Embryonic facial prominence (tissue), 1 donor: ENCODE measurements around the gene CHN2.

ENCODE experiments used
- DNase-seq: peaks from one replicate; pipeline ENCODE4 v3.0.0-alpha.2; 2016; ENCODE audit errors: extremely low spot score

The CHN2 gene

GRCh38 chr7:29426587-29426986, 232.0 kb downstream of the CHN2 start:
- DNase-seq = no peak

GRCh38 chr7:29429401-29429800, 234.8 kb downstream of the CHN2 start:
- no peak for DNase-seq

DNA sequence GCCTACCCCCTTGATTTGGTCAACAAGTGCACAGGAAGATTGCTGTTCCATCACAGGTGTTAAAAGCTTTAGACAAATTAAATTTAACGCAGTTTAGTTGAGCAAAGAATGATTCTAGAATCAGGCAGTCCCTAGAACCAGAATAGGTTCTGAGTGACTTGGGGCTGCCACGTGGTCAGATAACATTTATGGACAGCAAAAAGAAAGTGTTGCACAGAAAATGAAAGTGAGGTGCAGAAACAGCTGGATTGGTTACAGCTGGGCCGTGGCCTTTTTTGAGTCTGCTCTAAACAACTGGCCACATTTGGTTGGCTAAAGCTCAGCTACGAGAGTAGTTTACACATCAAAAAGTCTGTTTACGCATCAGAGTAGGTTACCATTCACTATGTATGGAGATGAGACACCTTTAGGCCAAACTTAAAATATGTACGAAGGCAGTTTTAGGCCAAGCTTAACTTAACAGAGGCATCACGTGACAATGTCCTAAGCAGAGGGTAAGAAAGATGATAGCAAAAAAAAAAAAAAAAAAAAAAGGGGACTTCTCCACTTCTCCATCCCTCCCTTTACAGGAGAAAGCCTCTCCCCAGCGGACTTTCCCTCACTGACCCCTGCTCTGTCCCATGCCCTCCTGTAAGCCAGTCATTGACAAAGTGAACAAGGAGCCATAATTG, 235.8 kb downstream of the CHN2 start:
- no peak for DNase-seq

DNA sequence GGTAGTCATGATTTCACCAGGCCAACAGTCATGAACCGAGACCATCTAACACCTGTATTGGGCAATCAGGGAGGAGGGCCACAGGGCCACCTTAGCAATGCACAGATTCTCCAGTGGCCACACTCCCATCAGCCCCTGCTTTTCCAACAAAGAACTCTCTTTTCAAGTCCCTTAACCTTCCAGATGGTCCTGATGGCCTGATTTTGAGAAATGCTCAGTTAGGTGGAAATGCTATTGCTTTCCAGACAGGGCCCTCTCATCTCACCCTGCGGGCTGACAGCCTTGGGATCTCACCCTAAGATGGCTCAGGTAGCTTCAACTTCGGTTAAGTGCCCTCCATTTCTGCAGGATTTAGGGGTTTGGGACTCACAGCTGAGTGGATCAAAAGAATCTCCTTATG, 237.1 kb downstream of the CHN2 start:
- no peak for DNase-seq

GRCh38 chr7:29432721-29433120, 238.1 kb downstream of the CHN2 start:
- DNase-seq = no peak

GRCh38 chr7:29434380-29434768, 239.8 kb downstream of the CHN2 start:
- DNase-seq = no peak

DNA sequence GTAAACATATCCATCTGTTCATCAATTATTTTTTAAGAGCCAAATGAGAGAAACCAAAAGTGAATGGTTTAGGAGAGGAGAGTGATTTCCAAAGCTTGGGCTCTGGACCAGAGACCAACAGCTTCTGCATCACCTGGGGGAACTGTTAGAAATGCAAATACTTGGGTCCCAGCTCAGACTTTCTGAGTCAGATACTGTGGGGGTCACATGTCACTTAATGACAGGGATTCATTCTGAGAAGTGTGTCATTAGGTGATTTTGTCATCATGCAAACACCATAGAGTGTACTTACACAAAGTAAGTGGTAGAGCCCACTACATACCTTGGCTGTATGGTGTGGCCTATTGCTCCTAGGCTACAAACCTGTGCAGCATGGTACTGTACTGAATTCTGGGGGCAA, 240.6 kb downstream of the CHN2 start:
- DNase-seq = no peak

- no peak for DNase-seq
Measured at GRCh38 chr7:29435902-29436301, 241.3 kb downstream of the CHN2 start.

GRCh38 chr7:29442146-29442545, 247.6 kb downstream of the CHN2 start:
- DNase-seq = no peak

DNA sequence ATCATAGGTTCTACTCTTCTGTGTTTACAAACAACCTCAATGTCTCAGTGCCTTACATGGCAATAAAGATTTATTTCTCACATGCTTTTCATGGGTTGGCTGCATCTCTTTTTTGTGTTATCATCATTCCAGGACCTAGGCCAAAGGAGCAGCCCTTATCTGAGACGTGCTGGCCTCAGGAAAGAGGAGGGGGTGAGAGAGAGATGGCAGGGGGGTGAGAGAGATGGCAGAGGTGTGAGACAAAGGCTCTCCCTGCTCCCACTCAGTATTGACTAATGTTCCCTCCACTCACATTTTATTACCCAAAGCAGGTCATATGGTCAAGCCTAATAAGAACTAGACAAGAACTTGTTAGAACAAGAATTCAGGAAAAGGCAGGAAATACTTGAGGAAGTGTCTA, 249.0 kb downstream of the CHN2 start:
- no peak for DNase-seq

DNA sequence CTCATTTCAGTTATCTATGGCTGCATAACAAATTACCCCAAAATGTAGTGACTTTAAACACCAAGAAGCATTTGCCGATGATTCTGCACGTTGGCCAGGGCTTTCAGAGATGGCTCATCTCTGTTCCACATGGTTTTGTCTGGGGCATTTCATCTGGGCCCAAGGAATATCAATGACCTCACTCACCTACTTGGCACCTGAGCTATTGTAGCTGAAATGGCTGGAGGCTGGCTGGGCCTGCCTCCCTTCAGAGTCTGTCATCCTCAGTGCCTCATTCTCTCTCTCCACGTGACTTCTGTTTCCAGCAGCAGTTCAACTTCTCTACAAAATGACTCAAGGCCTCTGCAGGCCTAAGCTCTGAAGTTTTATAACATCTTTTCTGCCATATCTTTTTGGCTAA, 249.7 kb downstream of the CHN2 start:
- DNase-seq = no peak

- DNase-seq = no peak
Measured at GRCh38 chr7:29445736-29446135, 251.2 kb downstream of the CHN2 start.

GRCh38 chr7:29447828-29448227, 253.3 kb downstream of the CHN2 start:
- DNase-seq = no peak

DNA sequence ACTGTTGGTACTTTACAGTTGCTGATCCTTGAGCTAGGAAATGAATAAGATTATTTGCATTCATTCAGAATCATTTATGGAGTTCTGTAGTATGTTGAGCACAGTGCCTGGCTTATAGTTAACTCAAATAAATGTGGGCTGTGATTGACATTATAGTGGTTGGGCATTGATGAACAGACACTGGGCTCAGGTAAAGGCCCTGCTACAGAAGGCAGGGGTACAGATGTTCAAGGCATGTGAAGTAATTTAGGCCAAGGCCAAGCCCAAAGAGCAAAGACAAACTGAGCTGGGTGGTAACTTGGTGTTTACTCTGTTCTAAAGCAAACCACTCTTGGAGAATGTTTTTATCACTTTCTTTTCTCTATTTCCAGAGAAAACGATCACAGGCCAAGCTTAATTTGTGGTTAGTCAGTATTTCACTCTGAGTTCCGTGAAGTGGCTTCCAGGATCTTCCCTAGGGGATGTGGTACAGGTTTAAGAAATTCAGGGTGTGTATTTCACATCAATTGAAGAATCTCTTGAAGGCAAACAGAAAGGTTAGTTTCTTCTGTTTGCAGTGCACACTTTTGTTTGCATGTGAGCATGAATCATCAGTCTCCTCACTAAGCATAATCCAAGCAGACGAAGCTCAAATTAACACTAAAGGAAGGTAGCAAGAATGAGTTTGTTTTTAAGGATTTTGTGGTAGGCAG, 255.1 kb downstream of the CHN2 start:
- no peak for DNase-seq

- DNase-seq = no peak
Measured at GRCh38 chr7:29453021-29453420, 258.4 kb downstream of the CHN2 start.

DNA sequence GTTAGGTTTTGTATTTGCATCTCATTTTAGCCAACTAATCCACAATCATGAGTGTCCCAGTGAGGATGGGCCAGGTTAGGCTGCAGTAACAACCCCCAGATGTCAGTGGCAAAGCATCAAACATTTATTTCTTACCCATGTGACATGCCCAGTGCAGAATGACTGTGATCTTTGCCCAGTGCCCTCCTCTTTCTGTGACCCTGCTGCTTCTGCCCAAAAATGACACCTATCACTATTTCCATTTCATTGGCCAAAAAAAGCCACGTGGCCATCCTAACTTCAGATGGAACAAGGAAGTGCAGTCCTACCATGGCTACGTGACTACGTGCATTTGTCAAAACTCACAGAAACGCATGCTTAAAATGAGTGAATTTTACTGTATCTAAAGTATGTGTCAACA, 259.9 kb downstream of the CHN2 start:
- no peak for DNase-seq

GRCh38 chr7:29454899-29455451, 260.4 kb downstream of the CHN2 start:
- DNase-seq = no peak

DNA sequence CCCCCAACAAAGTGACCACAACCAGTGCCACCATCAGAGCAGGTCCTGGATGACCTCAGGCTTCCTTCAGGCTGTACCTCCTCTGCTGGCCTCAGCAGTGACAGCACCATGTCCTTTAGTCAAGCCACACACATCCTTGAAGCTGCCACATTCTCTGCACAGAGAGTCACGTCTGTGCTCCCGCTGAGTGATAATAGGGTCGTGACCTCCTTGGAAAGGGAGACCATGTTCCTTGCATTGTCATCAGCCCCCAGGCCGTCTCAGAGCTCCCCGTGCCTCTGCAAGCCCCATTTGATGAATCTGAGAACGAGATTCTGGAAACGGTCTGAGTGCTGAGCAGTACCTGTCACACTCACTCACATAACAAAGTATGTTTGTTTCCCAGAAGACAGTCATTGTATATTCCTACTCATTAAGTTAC, 262.6 kb downstream of the CHN2 start:
- no peak for DNase-seq

DNA sequence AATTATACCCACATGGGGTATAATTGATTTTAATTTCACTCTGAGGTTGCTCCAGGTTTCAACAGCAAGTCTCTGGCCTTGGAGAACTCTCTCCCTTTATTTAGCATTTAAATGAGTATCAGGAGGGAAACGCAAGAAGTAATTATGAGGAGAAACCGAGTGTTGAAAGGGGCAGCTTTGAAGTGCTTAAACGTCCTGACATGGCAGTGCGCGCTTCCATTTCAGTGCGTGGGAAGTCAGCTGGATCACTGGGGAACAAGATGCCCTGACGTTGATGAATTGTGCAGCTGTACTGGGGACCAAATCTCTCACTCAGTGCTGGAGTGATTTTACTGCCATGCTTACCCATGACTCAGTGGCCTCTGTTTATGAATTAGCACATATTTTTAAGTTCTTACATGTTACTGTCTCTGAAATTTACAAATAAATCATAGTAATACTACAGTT, 263.0 kb downstream of the CHN2 start:
- DNase-seq = no peak

DNA sequence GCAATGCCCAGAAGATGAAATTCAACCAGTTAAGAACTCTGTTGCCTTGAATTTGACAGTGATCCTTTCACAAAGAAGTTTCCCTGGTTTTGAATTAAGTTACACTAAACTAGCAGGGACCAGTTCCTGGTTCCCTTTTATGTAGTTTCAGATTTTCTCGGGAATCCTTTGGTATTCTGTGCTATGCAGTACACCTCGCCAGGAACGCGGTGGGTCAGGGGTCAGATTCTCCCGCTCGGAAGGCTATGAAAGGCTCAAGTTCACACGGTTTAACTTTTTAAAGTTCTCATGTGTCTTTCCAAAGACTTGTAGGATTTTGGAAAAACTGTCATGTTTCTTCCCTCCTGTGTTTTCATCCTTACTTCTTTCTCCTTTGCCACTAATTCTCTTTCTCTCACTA, 264.4 kb downstream of the CHN2 start:
- DNase-seq = no peak

GRCh38 chr7:29459589-29459988, 265.0 kb downstream of the CHN2 start:
- DNase-seq = no peak

DNA sequence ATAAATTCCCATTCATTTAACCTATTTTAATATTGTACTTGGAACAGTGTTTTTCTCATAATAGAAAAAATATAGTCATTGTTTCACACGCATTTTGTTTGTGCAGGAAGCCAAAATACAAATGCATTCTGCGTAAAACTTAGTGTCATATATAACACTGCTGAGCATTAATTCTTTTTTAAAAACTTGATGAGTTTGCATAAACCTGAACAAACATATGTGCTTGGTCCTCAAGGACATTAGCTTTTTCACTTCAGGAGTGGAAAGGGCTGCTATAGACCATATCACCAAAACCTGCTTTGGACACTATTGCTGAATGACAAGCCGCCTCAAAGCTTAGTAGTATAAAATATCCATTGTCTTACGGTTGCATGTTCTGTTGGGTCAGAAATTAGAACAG, 267.4 kb downstream of the CHN2 start:
- no peak for DNase-seq

- no peak for DNase-seq
Measured at GRCh38 chr7:29463504-29464158, 269.1 kb downstream of the CHN2 start.
